Right cardiac atrium (tissue), 5 donors: ENCODE results near the gene CLCNKA. TPM values are rescaled to one million over a fixed set of nuclear protein-coding genes. Genes with fewer than 3 reads are reported as not detected.
"Not testable (repeated sequence)": the region's sequence is repeated elsewhere in the genome, so short reads cannot be mapped to it uniquely, and the experiment has no call there.

ENCODE experiments used
- ATAC-seq, 2 donors: fragments of 200-7000 bp; cut with Tn5 transposase; one replicate each; pipeline versions ENCODE4 v1.8.0 to v1.9.1; 2020; ENCODE audit warnings: moderate library complexity in 2 of 2, mild to moderate bottlenecking in 1 of 2
- DNase-seq, 3 donors: peaks; one replicate each; pipeline ENCODE4 v3.0.0-alpha.2; 2020
- H3K27ac ChIP-seq: one replicate; pipeline ENCODE4 v1.5.1; 2013; ENCODE audit warnings: mild to moderate bottlenecking, low read length, control low read depth, moderate library complexity
- H3K27me3 ChIP-seq: one replicate; pipeline ENCODE4 v1.6.1; 2013; ENCODE audit not compliant: control insufficient read depth, insufficient read depth
- H3K4me1 ChIP-seq: one replicate; pipeline ENCODE4 v1.6.1; 2013; ENCODE audit warnings: low read length; ENCODE audit not compliant: control insufficient read depth, insufficient read depth
- H3K4me3 ChIP-seq: one replicate; pipeline ENCODE4 v1.5.1; 2013; ENCODE audit warnings: low read length, control low read depth
- H3K9me3 ChIP-seq: one replicate; pipeline ENCODE4 v1.6.1; 2013; ENCODE audit warnings: low read length; ENCODE audit not compliant: control insufficient read depth
- WGBS: extraction: QIAGEN DNeasy Blood & Tissue Kit; methylation state at CpG from one replicate; pipeline ENCODE4 v1.1.7; 2013; 5-methylcytosine and 5-hydroxymethylcytosine counted together
- intact Hi-C, 4 donors: fragments of 100-400 bp; cut with DNase I; formaldehyde crosslinking; loops; one replicate each; pipeline versions ENCODE4 v1.11.0 to v1.14.0; 2022 to 2023
- long read RNA-seq, 4 donors: library from polyadenylated mRNA; unstranded; transcript quantifications; one replicate each; pipeline ENCODE4 v2.0.0, GENCODE V29; 2020 to 2021
- polyA plus RNA-seq: library from polyadenylated mRNA; stranded (reverse); fragments of 200-250 nt; gene quantifications from one replicate; pipeline ENCODE4 v1.2.3, GENCODE V29; 2013
- total RNA-seq, 4 donors: library from RNA; stranded (reverse); fragmentation: NEBNext Ultra II Directional; extraction: Animal tissue kit (Norgen Biotek cat#: 25700); gene quantifications; one replicate each; pipeline ENCODE4 v1.2.1, GENCODE V29; 2021
- donor health status: healthy with polysubstance abuse.
- donor health status: DM: no; HTN: yes; CAD: no.
- donor health status: DM: no; HTN: no; CAD: no.
- donor health status: DM: no; HTN: yes; CAD: no; lungs with severe emphysema.
- donor health status: DM: yes; HTN: yes; CAD: no.

Gene CLCNKA
- total RNA-seq: under 1 TPM; 0.31 to 0.93 (median 0.64) TPM
- 0.52 TPM for polyA plus RNA-seq
- long read RNA-seq, donor 1: 0 reads
- long read RNA-seq, donor 2: 0 reads
- long read RNA-seq, donor 3, partial matches to known transcripts: 1 of 5 reads
- long read RNA-seq, donor 3, other reads (novel, unspliced or antisense): 4 of 5 reads
- long read RNA-seq, donor 4, partial matches to known transcripts: 1 of 2 reads
- long read RNA-seq, donor 4, other reads (novel, unspliced or antisense): 1 of 2 reads

DNA sequence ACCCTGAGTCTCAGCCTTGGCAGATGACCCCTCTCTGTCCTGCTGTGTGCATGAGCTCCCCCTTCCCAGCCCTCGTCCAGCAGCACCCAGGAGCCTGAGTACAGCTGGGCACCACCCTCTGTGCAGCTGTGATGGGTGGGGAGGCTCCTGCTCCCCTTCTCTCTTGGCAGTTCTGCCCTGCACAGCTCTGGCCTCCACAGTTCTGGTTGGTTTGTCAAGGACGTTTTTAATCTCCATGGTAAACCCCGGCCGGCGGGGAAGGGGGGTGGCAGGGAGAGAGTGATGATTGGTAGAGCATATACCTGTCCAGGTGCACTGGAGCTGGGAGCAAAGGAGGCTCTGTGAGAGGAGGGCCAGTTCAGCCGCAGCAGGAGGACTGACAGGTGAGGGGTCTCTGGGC is at the start of gene CLCNKA:
CLCNKA (plus strand) TSS at position 356 of the 400 bp plus-strand sequence. CDS start 584 bp downstream, outside the sequence.
- DNase-seq (peak in 2 of 3 donors; percentile 47 to 56), ATAC-seq (no peak)
- intact Hi-C loops: no loop called here
- WGBS: 54% methylated on average over 6 of the region's 6 CpGs
- Histone ChIP-seq H3K27me3 (no peaks in the 10 kb centered on the region), H3K4me1 (no peaks in the 10 kb centered on the region), H3K9me3 (no peaks in the 10 kb centered on the region), H3K27ac (no peak within 1 kb of the TSS), H3K4me3 (no peak within 1 kb of the TSS)

DNA sequence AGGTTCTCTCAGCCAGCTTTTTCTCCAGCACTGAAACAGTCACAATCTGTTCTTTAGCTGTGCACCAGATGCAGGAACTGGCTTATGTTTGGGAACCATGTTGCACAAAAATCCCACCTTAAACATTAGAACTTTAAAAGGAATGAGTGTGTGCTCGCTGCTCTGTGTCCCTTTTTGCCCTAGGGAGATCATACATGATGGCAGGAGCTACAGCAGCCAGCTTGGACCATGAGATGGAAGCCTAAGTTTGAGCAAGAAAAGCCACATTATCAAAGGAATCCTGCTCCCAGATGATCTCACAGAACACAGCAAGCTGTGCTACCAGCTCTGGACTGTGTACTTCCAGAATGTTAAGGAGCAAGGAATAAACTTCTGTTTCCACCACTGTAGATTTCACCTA is 49.4 kb upstream of the CLCNKA start:
- no peaks in the 10 kb centered on the region for H3K27me3 ChIP-seq
- WGBS: 98% methylated on average over 1 of the region's 1 CpG
- DNase-seq: no peak
- H3K4me3 ChIP-seq: no peak overlapping the region
- H3K9me3 ChIP-seq: no peaks in the 10 kb centered on the region
- peaks cover 4% of the 10 kb centered on the region for H3K4me1 ChIP-seq
- H3K27ac ChIP-seq: no peak overlapping the region
- intact Hi-C loops: no loop called here
- no peak for ATAC-seq

DNA sequence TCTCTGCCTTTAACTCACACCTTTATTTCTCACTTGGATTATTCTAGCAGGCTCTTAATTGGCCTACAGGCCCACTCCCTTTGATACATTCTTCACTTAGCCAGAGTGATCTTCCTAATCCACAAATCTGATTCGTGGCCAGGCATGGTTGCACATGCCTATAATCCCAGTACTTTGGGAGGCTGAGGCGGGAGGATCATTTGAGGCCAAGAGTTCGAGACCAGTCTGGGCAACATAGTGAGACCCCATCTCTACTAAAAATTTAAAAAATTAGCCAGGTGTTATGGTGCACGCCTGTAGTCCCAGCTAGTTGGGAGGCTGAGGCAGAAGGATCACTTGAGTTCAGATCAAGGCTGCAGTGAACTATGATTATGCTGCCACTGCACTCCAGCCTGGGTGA is 48.1 kb upstream of the CLCNKA start:
- Histone ChIP-seq H3K4me1 (peaks cover 4% of the 10 kb centered on the region), H3K27ac (no peak overlapping the region), H3K27me3 (no peaks in the 10 kb centered on the region), H3K9me3 (no peaks in the 10 kb centered on the region), H3K4me3 (no peak overlapping the region)
- 93% methylated on average over 4 of the region's 4 CpGs for WGBS
- intact Hi-C loops: no loop called here
- DNase-seq: no peak
- ATAC-seq: no peak

DNA sequence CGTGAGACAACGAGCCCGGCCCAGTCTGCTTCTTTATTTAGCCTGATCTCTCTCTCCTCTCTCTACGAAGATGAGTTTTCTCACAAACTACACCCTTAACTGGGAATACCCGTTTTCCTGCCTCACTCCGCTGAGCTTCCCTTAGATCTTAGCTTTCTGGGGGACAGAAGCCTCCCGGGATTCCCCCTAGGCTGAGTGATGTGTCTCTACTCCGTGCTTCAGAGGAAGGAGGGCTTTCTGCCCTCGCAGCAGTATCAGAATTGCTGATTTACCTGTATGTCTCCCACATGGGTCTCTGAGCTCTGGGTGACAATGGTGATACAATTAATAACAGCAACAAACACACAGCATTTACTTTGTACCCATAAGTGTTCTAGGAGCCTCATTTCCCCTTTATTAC is 47.0 kb upstream of the CLCNKA start:
- intact Hi-C loops: no loop called here
- ATAC-seq: no peak
- H3K27ac ChIP-seq: no peak overlapping the region
- WGBS: 40% methylated on average over 9 of the region's 9 CpGs
- H3K9me3 ChIP-seq: no peaks in the 10 kb centered on the region
- peak overlapping the region; percentile 95 for H3K4me3 ChIP-seq
- H3K4me1 ChIP-seq: peaks cover 4% of the 10 kb centered on the region
- H3K27me3 ChIP-seq: no peaks in the 10 kb centered on the region
- no peak for DNase-seq

DNA sequence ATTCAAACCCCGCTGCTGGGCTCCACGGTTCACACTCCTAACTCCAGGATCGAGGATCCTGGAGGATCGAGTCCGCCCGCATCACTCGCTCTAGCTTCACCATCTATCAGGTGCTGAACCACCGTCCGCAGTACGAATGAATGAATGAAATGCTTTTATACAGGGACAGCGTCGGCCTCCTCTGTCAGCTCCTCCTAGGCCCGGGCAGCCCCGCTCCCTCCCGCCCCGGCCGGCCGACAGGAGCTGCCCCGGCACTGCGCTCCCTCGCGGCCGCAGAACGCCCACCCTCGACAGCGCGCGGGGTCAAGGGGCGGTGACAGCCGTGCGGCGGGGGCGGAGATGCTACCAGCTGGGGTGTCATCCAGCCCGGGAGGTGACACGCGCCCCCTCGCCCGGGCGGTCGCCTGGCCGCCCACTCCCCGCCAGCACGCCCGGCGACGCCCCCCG is 46.5 kb upstream of the CLCNKA start:
- Histone ChIP-seq H3K9me3 (no peaks in the 10 kb centered on the region), H3K27ac (no peak overlapping the region), H3K27me3 (no peaks in the 10 kb centered on the region), H3K4me1 (peaks cover 4% of the 10 kb centered on the region), H3K4me3 (peak overlapping the region; percentile 95)
- peak; percentile 78 to 92 for ATAC-seq
- DNase-seq: peak; percentile 65 to 85 (median 83)
- intact Hi-C loops: no loop called here
- WGBS: under 1% methylated on average over 47 of the region's 47 CpGs

DNA sequence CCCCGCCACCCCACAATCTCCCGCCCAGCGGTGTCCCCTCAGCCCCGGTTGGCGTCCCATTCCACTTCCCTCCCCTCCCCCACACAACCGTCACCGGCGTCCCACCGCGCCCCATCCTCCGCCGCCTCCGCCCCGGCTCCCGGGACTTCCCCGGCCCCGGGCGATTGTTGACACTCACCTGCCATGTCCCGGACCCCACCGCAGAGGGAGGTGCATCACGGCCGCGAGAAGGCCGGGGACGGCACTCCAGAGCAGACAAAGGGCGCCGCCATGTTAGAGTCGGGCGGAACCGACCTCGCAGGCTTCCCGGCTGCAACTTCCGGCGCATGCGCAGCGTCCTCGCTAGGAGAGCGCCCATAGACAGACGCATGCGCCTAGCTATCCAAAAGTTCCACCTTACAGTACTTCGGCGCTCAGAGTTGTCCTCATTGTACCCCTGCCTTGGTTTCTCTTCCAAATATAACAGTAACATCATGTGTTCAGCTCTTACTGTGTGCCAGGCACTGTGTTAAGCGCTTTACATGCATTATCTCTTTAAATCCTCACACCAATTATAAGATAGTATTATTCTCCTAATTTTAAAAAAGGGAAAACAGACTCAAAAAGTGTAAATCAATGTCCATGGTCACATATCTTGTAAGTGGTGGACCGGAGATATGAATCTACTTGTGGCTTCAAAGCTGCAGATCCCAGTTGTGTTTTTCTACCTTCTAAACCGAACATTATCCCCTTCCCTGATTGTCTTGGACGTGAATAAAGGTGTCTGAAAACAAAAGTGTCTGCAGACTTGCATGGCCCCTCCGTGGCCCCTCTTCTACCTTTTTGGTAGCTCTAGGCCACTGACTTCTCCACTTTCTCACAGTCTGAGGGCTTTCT is 45.8 kb upstream of the CLCNKA start, which contains the start of gene ZBTB17:
ZBTB17 (minus strand) TSS at position 297 of the 876 bp plus-strand sequence. CDS start 27,606 bp downstream, outside the sequence.
- peak; percentile 96 to 99 (median 98) for DNase-seq
- peaks cover 4% of the 10 kb centered on the region for H3K4me1 ChIP-seq
- WGBS: 8% methylated on average over 47 of the region's 47 CpGs
- H3K27me3 ChIP-seq: no peaks in the 10 kb centered on the region
- H3K4me3 ChIP-seq: peak within 1 kb of the TSS; percentile 95
- H3K9me3 ChIP-seq: no peaks in the 10 kb centered on the region
- intact Hi-C loops: no loop called here
- ATAC-seq: peak; percentile 98 to 99
- peak within 1 kb of the TSS; percentile 75 for H3K27ac ChIP-seq

DNA sequence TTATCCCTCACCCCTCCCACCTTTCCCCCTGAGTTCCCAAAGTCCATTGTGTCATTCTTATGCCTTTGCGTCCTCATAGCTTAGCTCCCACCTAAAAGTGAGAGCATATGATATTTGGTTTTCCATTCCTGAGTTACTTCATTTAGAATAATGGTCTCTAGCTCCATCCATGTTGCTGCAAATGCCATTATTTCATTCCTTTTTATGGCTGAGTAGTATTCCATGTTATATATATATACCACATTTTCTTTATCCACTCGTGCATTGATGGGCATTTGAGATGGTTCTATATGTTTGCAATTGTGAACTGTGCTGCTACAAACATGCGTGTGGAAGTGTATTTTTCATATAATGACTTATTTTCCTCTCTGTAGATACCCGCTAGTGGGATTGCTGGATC is 43.9 kb upstream of the CLCNKA start:
- H3K4me3 ChIP-seq, H3K4me1 ChIP-seq, ATAC-seq, H3K27ac ChIP-seq, H3K27me3 ChIP-seq, DNase-seq, intact Hi-C loops, H3K9me3 ChIP-seq: not testable (repeated sequence)
- WGBS: 94% methylated on average over 4 of the region's 4 CpGs

DNA sequence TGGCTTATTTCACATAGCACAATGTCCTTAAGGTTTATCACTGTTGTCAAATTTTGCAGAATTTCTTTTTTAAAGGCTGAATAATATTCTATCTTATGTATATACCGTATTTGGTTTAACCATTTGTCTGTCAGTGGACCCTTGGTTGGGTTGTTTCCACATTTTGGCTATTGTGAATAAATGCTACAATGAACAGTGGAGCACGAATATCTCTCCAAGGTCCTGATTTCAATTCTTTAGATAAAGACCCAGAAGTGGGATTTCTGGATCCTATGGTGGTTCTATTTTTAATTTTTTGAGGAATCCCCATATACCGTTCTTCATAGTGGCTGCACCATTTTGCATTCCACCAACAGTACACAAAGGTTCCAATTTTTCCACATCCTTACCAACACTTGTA is 40.2 kb upstream of the CLCNKA start:
- intact Hi-C loops: no loop called here
- Histone ChIP-seq H3K27ac (no peak overlapping the region), H3K27me3 (no peaks in the 10 kb centered on the region), H3K4me1 (no peaks in the 10 kb centered on the region), H3K9me3 (no peaks in the 10 kb centered on the region), H3K4me3 (no peak overlapping the region)
- ATAC-seq (no peak), DNase-seq (no peak)
- 80% methylated on average over 3 of the region's 3 CpGs for WGBS

DNA sequence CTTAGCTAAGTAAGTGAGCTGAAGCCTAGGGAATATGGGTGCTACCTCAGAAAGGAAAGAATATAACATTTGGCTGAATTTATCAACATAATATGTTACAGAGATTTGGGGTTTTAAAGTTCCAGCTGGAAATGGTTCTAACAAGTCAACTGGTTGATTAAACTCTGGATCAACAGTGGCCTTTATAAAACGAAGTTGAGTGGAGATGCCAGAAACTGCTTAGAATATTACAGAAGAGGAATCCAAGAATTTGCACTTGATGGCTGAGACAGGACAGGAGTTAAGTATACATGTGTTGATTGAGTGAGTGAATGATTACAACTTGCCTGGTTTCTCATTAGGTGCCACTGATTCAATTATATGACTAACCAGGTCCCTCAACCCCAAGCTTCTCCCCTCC is 38.6 kb upstream of the CLCNKA start:
- DNase-seq: no peak
- Histone ChIP-seq H3K4me1 (no peaks in the 10 kb centered on the region), H3K27ac (no peak overlapping the region), H3K27me3 (no peaks in the 10 kb centered on the region), H3K4me3 (no peak overlapping the region), H3K9me3 (no peaks in the 10 kb centered on the region)
- WGBS: 26% methylated on average over 1 of the region's 1 CpG
- intact Hi-C loops: no loop called here
- no peak for ATAC-seq

DNA sequence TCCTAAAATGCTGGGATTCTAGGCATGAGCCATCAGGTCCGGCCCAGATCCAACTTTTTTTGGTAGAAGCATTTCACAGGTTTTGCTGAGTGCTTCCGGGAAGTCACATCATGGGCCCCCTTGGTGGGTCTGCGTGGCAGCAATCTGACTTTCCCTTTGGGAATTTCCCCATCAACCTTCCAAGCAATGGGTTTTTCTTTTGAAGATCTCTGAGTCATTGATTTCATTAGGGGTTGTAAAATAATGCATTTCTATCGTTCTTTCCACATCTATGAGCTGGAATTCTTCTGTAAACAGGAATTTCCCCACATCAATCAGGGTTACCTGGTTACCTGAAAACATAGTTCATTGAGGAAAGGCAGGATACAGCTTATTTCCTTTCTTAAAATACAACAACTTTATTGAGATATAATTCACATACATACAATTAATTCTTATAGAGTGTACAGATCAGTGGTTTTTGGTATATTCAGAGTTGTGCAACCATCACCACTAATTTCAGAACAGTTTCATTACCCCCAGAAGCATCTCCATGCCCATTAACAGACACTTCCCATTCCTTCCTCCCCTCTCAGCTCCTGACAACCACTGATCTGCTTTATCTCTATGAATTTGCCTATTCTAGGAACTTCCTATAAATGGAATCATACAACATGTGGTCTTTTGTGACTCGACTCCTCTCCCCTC is 36.1 kb upstream of the CLCNKA start:
- H3K9me3 ChIP-seq: no peaks in the 10 kb centered on the region
- no peak for ATAC-seq
- no peaks in the 10 kb centered on the region for H3K27me3 ChIP-seq
- no peak for DNase-seq
- no peaks in the 10 kb centered on the region for H3K4me1 ChIP-seq
- H3K27ac ChIP-seq: no peak overlapping the region
- 62% methylated on average over 5 of the region's 5 CpGs for WGBS
- H3K4me3 ChIP-seq: no peak overlapping the region
- intact Hi-C loops: no loop called here
